PC-3 (cell line): Measurements from ENCODE around the gene PINLYP. TPM values are rescaled to one million over a fixed set of nuclear protein-coding genes. Genes with fewer than 3 reads are reported as not detected.

Experiments
- ATAC-seq: fragments of 200-7000 bp; cut with Tn5 transposase; 2 replicates; pipeline ENCODE4 v1.9.1; 2020; ENCODE audit warnings: mild to moderate bottlenecking, moderate library complexity
- BruUV-seq: library from RNA; stranded (reverse); fragments of 400-500 nt; replicated peaks from 2 replicates; lab custom pipeline; 2021; lab: Mats Ljungman, UMichigan
- CTCF ChIA-PET: fragments of 300-600 bp; sonication (Branson Sonifier 250); formaldehyde crosslinking; loops from one replicate; lab custom pipeline; 2022; ENCODE audit warnings: antibody characterized with exemption; lab: Charles Lee
- POLR2A ChIA-PET: fragments of 300-600 bp; sonication (Branson Sonifier 250); formaldehyde crosslinking; loops from one replicate; lab custom pipeline; 2022; ENCODE audit warnings: antibody characterized with exemption; ENCODE audit not compliant: unreplicated experiment; lab: Charles Lee
- DNase-seq: peaks from one replicate; pipeline ENCODE4 v3.0.0-alpha.2; 2015
- H2AFZ ChIP-seq: fragments of 300-600 bp; sonication (generic); 2 replicates; pipeline ENCODE4 v1.6.0; 2016; ENCODE audit warnings: antibody characterized with exemption, low read length
- H3F3A ChIP-seq: fragments of 300-600 bp; sonication (generic); one replicate; pipeline ENCODE4 v1.6.0; 2017; ENCODE audit warnings: antibody characterized with exemption, low read length, control low read depth, mild to moderate bottlenecking; ENCODE audit not compliant: unreplicated experiment
- H3K27ac ChIP-seq: fragments of 300-600 bp; sonication (generic); 2 replicates; pipeline ENCODE4 v1.5.1; 2016; ENCODE audit warnings: mild to moderate bottlenecking, low read length
- H3K27me3 ChIP-seq: fragments of 300-600 bp; sonication (generic); 2 replicates; pipeline ENCODE4 v1.6.1; 2016; ENCODE audit warnings: low read length, mixed read lengths
- H3K36me3 ChIP-seq: fragments of 300-600 bp; sonication (generic); 2 replicates; pipeline ENCODE4 v1.6.1; 2016; ENCODE audit warnings: low read depth, mixed run types, low read length, mixed read lengths
- H3K4me1 ChIP-seq: fragments of 300-600 bp; sonication (generic); 2 replicates; pipeline ENCODE4 v1.5.1; 2016; ENCODE audit warnings: low read length; ENCODE audit not compliant: insufficient read depth
- H3K4me2 ChIP-seq: fragments of 300-600 bp; sonication (generic); 2 replicates; pipeline ENCODE4 v1.6.0; 2016; ENCODE audit warnings: low read length
- H3K4me3 ChIP-seq: fragments of 300-600 bp; sonication (generic); 2 replicates; pipeline ENCODE4 v1.5.1; 2016; ENCODE audit warnings: mild to moderate bottlenecking, low read length, mixed read lengths
- H3K79me2 ChIP-seq: fragments of 300-600 bp; sonication (generic); 2 replicates; pipeline ENCODE4 v1.6.1; 2017; ENCODE audit warnings: low read length, mixed read lengths
- H3K9ac ChIP-seq: fragments of 300-600 bp; sonication (generic); 2 replicates; pipeline ENCODE4 v1.6.0; 2016; ENCODE audit warnings: mild to moderate bottlenecking, low read length
- H3K9me2 ChIP-seq: fragments of 300-600 bp; sonication (generic); replicated peaks from 2 replicates; pipeline ENCODE4 v1.6.1; 2016; ENCODE audit warnings: mixed run types, low read length, mixed read lengths
- H3K9me3 ChIP-seq: fragments of 300-600 bp; sonication (generic); 2 replicates; pipeline ENCODE4 v1.6.1; 2016; ENCODE audit warnings: low read length, mixed read lengths
- H4K20me1 ChIP-seq: fragments of 300-600 bp; sonication (generic); 2 replicates; pipeline ENCODE4 v1.6.1; 2016; ENCODE audit warnings: low read length, mixed read lengths
- EZH2 ChIP-seq: fragments of 300-600 bp; sonication (generic); IDR thresholded peaks from one replicate; pipeline ENCODE4 v1.6.1; 2017; ENCODE audit warnings: antibody characterized with exemption, mild to moderate bottlenecking, low read length; ENCODE audit not compliant: unreplicated experiment
- EZH2phosphoT487 ChIP-seq: fragments of 300-600 bp; sonication (generic); IDR thresholded peaks from 2 replicates; pipeline ENCODE4 v1.6.1; 2018; ENCODE audit warnings: mild to moderate bottlenecking, antibody characterized with exemption, low read length, borderline replicate concordance
- intact Hi-C: fragments of 100-400 bp; cut with micrococcal nuclease; formaldehyde crosslinking; loops from 2 replicates; pipeline ENCODE4 v1.9.0; 2023
- total RNA-seq: library from RNA; depleted of rRNA; stranded (reverse); fragments of >200 nt; gene quantifications from 2 replicates; pipeline ENCODE4 v1.2.3, GENCODE V29; 2014
- TF ChIP-seq, protein P1 (sequence below): fragments of 300-600 bp; sonication (generic); conservative IDR thresholded peaks from 2 replicates; pipeline ENCODE4 v1.5.1; 2017; ENCODE audit warnings: antibody characterized with exemption, low read depth, mild to moderate bottlenecking, low read length

The PINLYP gene
- total RNA-seq, 1 experiment from 2014 or later = 0.18 TPM

DNA sequence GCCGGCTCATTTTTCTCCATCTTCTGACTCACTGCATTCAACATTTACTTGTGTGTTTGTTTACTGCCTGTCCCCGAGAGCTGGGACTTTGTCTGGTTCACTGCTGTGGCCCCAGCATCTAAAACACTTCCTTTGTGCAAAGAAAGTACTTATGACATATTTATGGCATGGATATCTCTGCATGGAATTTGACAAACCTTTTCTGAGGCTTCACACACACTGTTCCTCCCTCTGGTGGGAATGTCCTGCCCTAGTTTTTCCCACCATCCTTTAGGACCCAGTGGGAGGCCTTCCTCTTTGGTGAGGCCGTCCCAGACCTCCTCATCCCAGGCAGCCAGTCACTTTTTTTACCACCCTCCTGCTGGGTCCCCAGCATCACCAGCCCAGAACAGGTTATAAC is 34.9 kb downstream of the PINLYP start:
- TF ChIP-seq EZH2phosphoT487 (no peak), EZH2 (no peak)
- TF ChIP-seq, protein P1, sequence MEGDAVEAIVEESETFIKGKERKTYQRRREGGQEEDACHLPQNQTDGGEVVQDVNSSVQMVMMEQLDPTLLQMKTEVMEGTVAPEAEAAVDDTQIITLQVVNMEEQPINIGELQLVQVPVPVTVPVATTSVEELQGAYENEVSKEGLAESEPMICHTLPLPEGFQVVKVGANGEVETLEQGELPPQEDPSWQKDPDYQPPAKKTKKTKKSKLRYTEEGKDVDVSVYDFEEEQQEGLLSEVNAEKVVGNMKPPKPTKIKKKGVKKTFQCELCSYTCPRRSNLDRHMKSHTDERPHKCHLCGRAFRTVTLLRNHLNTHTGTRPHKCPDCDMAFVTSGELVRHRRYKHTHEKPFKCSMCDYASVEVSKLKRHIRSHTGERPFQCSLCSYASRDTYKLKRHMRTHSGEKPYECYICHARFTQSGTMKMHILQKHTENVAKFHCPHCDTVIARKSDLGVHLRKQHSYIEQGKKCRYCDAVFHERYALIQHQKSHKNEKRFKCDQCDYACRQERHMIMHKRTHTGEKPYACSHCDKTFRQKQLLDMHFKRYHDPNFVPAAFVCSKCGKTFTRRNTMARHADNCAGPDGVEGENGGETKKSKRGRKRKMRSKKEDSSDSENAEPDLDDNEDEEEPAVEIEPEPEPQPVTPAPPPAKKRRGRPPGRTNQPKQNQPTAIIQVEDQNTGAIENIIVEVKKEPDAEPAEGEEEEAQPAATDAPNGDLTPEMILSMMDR = no peak
- no peak for DNase-seq
- Histone ChIP-seq H2AFZ (no peak overlapping the region), H3K9ac (no peak overlapping the region), H3K27me3 (no peaks in the 10 kb centered on the region), H3K4me3 (no peak overlapping the region), H4K20me1 (no peaks in the 10 kb centered on the region), H3K27ac (no peak overlapping the region), H3K4me2 (no peak overlapping the region), H3K4me1 (no peaks in the 10 kb centered on the region), H3F3A (no peaks in the 10 kb centered on the region), H3K36me3 (no peaks in the 10 kb centered on the region; the same call in 1 of the 2 replicates), H3K9me2 (no peaks in the 10 kb centered on the region), H3K79me2 (no peaks in the 10 kb centered on the region), H3K9me3 (no peaks in the 10 kb centered on the region)
- POLR2A ChIA-PET = no interaction called here
- ATAC-seq = no peak
- CTCF ChIA-PET = no interaction called here
- no TSS peak for BruUV-seq
- intact Hi-C loops = no loop called here

DNA sequence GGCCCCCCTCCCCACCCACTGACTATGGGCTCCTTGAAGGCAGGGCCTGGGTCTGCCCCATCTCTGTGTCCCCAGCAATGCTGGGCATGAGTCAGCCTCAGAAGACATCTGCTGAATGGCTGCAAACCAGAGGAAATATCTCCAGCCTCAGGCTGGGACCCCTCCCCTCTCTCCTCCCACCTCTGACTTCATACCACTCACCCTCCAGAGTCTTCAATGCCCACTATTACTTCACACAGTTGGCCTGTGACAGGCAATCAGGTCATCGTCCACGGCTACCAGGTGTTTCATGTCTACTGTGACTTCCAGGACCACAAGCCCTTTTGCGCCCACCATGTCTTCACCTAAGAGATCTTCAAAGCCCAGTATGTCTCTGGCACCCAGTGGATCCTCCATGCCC is 36.2 kb downstream of the PINLYP start, which contains the start of gene SRRM5:
TSS of gene SRRM5 (plus strand) at position 301 of the 400 bp plus-strand sequence. CDS start at position 335, 34 bp downstream.
- DNase-seq = no peak
- BruUV-seq = no TSS peak
- Histone ChIP-seq H3K79me2 (0 out of 2 replicates have a peak, but pooled peaks cover under 1% of the 10 kb centered on the region), H2AFZ (no peak within 1 kb of the TSS), H3K36me3 (no peaks in the 10 kb centered on the region; the same call in 1 of the 2 replicates), H3K9me2 (no peaks in the 10 kb centered on the region), H4K20me1 (no peaks in the 10 kb centered on the region), H3K9ac (no peak within 1 kb of the TSS), H3K27me3 (no peaks in the 10 kb centered on the region), H3K4me2 (no peak within 1 kb of the TSS), H3K4me1 (no peaks in the 10 kb centered on the region), H3K27ac (no peak within 1 kb of the TSS), H3F3A (no peaks in the 10 kb centered on the region), H3K9me3 (no peaks in the 10 kb centered on the region), H3K4me3 (no peak within 1 kb of the TSS)
- ATAC-seq = no peak
- ChIA-PET POLR2A (no interaction called here), CTCF (no interaction called here)
- intact Hi-C loops = no loop called here
- TF ChIP-seq, protein P1 = no peak
- no peak for TF ChIP-seq EZH2
- no peak for TF ChIP-seq EZH2phosphoT487

DNA sequence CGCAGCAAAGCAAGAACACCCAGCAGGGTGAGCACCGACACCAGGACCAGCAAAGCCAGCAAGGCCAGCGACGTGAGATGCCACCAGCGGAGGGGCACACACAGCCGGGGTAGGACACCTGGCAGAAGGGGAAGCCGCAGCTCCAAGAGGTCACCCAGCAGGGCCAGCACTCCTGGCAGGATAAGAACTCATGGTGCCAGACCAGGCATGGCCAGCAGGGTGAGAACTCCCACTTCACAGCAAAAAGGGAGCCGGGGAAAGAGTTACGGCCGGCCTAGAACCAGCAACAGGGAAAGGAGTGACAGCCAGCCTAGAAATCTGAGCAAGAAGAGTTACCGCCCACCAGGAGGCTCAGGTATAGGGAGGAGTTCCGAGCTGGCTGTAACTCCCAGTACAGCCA is 36.8 kb downstream of the PINLYP start:
- no peaks in the 10 kb centered on the region for H3K9me3 ChIP-seq
- H3K36me3 ChIP-seq = no peaks in the 10 kb centered on the region; the same call in 1 of the 2 replicates
- POLR2A ChIA-PET = no interaction called here
- ATAC-seq (no peak), DNase-seq (no peak)
- H3K4me1 ChIP-seq = no peaks in the 10 kb centered on the region
- H3K4me2 ChIP-seq = no peak overlapping the region
- no peaks in the 10 kb centered on the region for H3F3A ChIP-seq
- no peak overlapping the region for H3K27ac ChIP-seq
- H3K9me2 ChIP-seq = no peaks in the 10 kb centered on the region
- intact Hi-C loops = no loop called here
- no peak for TF ChIP-seq EZH2phosphoT487
- TF ChIP-seq EZH2 = no peak
- TF ChIP-seq, protein P1 = no peak
- CTCF ChIA-PET = no interaction called here
- no peak overlapping the region for H2AFZ ChIP-seq
- no TSS peak for BruUV-seq
- no peaks in the 10 kb centered on the region for H3K27me3 ChIP-seq
- H3K9ac ChIP-seq = no peak overlapping the region
- no peak overlapping the region for H3K4me3 ChIP-seq
- H3K79me2 ChIP-seq = 0 out of 2 replicates have a peak, but pooled peaks cover 6% of the 10 kb centered on the region
- no peaks in the 10 kb centered on the region for H4K20me1 ChIP-seq
